LNCaP clone FGC (cell line): ENCODE measurements around the gene CACNA1C.

Source experiments
- DNase-seq: peaks from one replicate; pipeline ENCODE4 v3.0.0-alpha.2; 2011; ENCODE audit warnings: low read depth
- H3K4me3 ChIP-seq: 2 replicates; pipeline ENCODE4 v1.5.1; 2011; ENCODE audit warnings: mild to moderate bottlenecking, low read depth, low read length, control low read depth
- CTCF ChIP-seq: IDR thresholded peaks from 2 replicates; pipeline ENCODE4 v1.5.1; 2012; ENCODE audit warnings: mild to moderate bottlenecking; ENCODE audit not compliant: control insufficient read depth, insufficient read depth; ENCODE audit errors: extremely low read depth

Gene CACNA1C

DNA sequence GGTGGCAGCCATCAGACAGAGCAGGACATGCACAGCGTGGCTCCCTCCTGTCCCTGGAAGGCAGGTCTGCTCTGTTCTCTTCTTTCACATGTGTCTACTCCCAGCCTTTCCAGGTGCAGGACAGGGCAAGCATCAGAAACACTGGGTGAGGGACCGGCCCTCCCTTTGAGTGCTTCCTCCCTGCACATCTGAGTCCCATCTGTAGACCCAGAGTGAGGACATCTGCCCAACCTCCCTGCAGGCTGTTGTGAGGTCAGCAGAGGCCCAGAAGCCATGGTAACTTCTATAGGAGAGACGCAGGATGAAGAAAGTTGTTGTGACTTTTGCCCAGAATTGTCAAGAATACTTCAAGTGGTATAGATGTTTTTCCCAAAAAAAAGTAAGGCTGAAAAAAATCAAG, 282.7 kb downstream of the CACNA1C start:
- no peak for TF ChIP-seq CTCF
- DNase-seq, result no peak
- H3K4me3 ChIP-seq, result no peak overlapping the region

- no peak overlapping the region for H3K4me3 ChIP-seq
- no peak for TF ChIP-seq CTCF
- DNase-seq, result no peak
Observed at GRCh38 chr12:2335916-2336315, 283.1 kb downstream of the CACNA1C start.

GRCh38 chr12:2336409-2336829, 283.6 kb downstream of the CACNA1C start:
- TF ChIP-seq CTCF, result no peak
- H3K4me3 ChIP-seq, result no peak overlapping the region
- DNase-seq, result no peak

DNA sequence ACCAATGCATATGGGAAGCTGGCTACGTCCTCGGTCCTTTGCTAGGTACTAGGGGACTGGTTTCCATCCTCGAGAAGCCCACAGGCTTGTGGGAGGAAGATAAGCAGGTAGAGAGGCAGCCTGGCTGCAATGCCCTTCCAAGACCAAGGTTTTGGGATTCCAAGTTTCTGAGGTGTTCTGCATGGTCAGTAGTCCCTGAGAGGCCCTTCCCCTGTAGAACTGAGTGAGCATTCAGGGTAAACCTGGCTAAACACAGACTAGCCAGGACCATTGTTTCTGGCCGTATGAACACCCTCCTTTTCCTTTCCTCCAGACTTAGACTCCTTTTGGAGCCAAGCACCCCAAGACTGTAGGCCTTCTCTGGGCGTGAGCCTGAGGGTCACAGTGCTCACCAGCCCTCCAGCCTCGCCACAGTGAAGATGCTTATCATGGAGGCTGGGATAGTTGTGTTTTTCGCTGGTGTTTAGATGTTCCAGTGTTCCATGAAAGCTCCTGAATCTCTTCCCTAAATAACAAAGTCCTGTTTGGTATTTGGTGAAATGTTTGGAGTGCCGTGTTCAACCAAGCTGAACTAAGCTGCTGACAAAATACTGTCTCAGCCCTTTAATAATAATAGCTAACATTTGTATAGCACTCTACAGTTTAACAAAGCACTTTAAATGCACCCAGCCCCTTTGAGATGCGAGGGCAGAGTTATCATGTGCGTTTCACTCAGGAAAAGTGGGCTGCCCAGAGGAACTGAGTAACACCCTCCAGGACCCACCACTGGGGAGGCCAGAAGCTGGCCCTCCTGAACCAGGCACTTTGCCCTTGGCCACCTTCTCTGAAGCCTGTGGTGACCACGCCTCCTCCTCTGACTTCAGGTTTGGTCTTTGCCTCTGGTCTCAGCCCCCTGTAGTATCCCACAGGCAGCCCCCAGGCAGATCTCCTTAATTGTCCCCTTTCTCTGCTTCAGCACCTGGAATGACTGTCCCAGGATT, 284.5 kb downstream of the CACNA1C start:
- DNase-seq, result no peak
- no peak overlapping the region for H3K4me3 ChIP-seq
- TF ChIP-seq CTCF, result no peak

GRCh38 chr12:2338381-2338780, 285.6 kb downstream of the CACNA1C start:
- no peak for DNase-seq
- H3K4me3 ChIP-seq, result no peak overlapping the region
- no peak for TF ChIP-seq CTCF

GRCh38 chr12:2338991-2339431, 286.2 kb downstream of the CACNA1C start:
- H3K4me3 ChIP-seq, result no peak overlapping the region
- no peak for DNase-seq
- no peak for TF ChIP-seq CTCF

DNA sequence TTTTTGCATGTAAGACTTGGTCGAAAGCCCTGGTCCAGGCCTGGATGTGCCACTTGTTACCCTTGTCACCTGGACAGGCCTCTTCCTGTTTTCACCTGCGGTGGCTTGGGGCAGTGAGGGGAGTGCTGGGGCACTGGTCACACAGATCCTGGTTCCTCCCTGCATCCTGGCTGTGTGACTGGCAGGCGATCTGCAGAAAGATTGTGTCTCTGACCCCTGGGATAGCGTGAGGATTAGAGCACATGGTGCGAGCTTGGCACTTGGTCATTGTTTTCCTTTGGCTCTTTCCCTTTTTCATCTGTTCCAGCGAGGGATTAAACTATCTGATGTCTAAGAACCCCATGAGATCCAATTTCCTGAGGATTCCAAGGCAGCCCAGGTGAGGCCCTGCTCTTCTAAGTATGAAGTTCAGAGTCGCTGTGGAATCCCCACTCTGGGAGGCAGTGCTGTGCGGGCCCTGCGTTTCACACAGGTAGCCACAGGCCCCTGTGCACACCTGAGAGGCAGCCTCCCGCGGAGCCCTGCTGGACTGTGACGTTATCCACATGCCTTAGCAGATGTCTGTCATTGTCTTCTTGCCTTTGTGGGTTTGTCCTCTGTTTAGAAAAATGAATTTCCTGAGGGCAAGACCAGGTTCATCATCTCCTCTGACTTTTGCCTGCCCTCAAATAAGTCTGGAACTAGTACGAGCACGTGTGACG, 288.4 kb downstream of the CACNA1C start:
- no peak overlapping the region for H3K4me3 ChIP-seq
- no peak for TF ChIP-seq CTCF
- DNase-seq, result no peak
